ENCODE data around the gene FBXO31.

- TF ChIP-seq POLR2A (IDR thresholded peaks at IDR 0.05; ENCODE audit: control extremely low read depth in 1 of 2, low read depth in 2 of 2, low read length in 2 of 2) (no peak), EZH2 (IDR thresholded peaks at IDR 0.05; ENCODE audit: low read depth, low read length, severe bottlenecking) (no peak), CEBPB (IDR thresholded peaks at IDR 0.05; ENCODE audit: low read depth, low read length) (no peak), RAD21 (IDR thresholded peaks at IDR 0.05 in 1 of 2, conservative IDR thresholded peaks at IDR 0.05 in 1 of 2; ENCODE audit: low read depth in 2 of 2, low read length in 2 of 2) (no peak), ATF3 (IDR thresholded peaks at IDR 0.05; ENCODE audit: insufficient read depth, low read depth, low read length) (no peak), KDM1A (IDR thresholded peaks at IDR 0.05; ENCODE audit: borderline replicate concordance, low read length) (no peak), GABPA (IDR thresholded peaks at IDR 0.05; ENCODE audit: borderline replicate concordance, insufficient read depth, low read length) (no peak), JUN (IDR thresholded peaks at IDR 0.05; ENCODE audit: low read depth, low read length) (no peak), TAF1 (IDR thresholded peaks at IDR 0.05; ENCODE audit: low read depth, low read length) (no peak), USF2 (IDR thresholded peaks at IDR 0.05; ENCODE audit: low read length) (no peak), E2F6 (IDR thresholded peaks at IDR 0.05) (no peak), CREB1 (IDR thresholded peaks at IDR 0.05) (no peak)
- TF ChIP-seq, protein P1, sequence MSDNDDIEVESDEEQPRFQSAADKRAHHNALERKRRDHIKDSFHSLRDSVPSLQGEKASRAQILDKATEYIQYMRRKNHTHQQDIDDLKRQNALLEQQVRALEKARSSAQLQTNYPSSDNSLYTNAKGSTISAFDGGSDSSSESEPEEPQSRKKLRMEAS (IDR thresholded peaks at IDR 0.05) = no peak
- TF ChIP-seq, protein P2, sequence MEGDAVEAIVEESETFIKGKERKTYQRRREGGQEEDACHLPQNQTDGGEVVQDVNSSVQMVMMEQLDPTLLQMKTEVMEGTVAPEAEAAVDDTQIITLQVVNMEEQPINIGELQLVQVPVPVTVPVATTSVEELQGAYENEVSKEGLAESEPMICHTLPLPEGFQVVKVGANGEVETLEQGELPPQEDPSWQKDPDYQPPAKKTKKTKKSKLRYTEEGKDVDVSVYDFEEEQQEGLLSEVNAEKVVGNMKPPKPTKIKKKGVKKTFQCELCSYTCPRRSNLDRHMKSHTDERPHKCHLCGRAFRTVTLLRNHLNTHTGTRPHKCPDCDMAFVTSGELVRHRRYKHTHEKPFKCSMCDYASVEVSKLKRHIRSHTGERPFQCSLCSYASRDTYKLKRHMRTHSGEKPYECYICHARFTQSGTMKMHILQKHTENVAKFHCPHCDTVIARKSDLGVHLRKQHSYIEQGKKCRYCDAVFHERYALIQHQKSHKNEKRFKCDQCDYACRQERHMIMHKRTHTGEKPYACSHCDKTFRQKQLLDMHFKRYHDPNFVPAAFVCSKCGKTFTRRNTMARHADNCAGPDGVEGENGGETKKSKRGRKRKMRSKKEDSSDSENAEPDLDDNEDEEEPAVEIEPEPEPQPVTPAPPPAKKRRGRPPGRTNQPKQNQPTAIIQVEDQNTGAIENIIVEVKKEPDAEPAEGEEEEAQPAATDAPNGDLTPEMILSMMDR (IDR thresholded peaks at IDR 0.05; ENCODE audit: control extremely low read depth in 1 of 3, insufficient read depth in 1 of 3, low read depth in 1 of 3, low read length in 3 of 3) = no peak
Measured at GRCh38 chr16:87337262-87337771, 46.3 kb downstream of the FBXO31 start.

Data from H1 (cell line).